K562 (cell line): ENCODE results near the gene KRTAP10-11.
"Not testable (repeated sequence)": the region's sequence is repeated elsewhere in the genome, so short reads cannot be mapped to it uniquely, and the experiment has no call there.

Experiments used
- ATF7 ChIP-seq: fragments of 450-650 bp; IDR thresholded peaks from 2 replicates; pipeline ENCODE4 v1.7.1; 2014; ENCODE audit warnings: mild to moderate bottlenecking, moderate library complexity
- CCAR2 ChIP-seq: fragments of 200-400 bp; formaldehyde crosslinking; IDR thresholded peaks from 2 replicates; pipeline ENCODE4 v1.6.1; 2017; ENCODE audit warnings: mild to moderate bottlenecking, low read depth, low read length
- CEBPB ChIP-seq: fragments of 450-650 bp; IDR thresholded peaks from 2 replicates; pipeline ENCODE4 v1.6.1; 2016; ENCODE audit warnings: missing genetic modification characterization, missing compliant biosample characterization
- ESRRA ChIP-seq: fragments of 450-650 bp; IDR thresholded peaks from 2 replicates; pipeline ENCODE4 v1.6.1; 2014; ENCODE audit warnings: low read depth, mild to moderate bottlenecking, moderate library complexity, borderline replicate concordance
- NFXL1 ChIP-seq: fragments of 450-650 bp; formaldehyde crosslinking; IDR thresholded peaks from 2 replicates; pipeline ENCODE4 v1.4.0; 2021; ENCODE audit warnings: mild to moderate bottlenecking
- NFYB ChIP-seq: IDR thresholded peaks from 2 replicates; pipeline ENCODE4 v1.6.1; 2011; ENCODE audit warnings: mild to moderate bottlenecking, moderate library complexity; ENCODE audit not compliant: insufficient read length; ENCODE audit errors: extremely low read depth
- POLR2A ChIP-seq: fragments of 450-650 bp; conservative IDR thresholded peaks from 2 replicates; pipeline ENCODE4 v1.6.1; 2016
- ZBTB1 ChIP-seq: sonication (generic); formaldehyde crosslinking; IDR thresholded peaks from 2 replicates; pipeline ENCODE4 v1.8.1; 2023; ENCODE audit warnings: missing genetic modification reagents, low read depth, mild to moderate bottlenecking, borderline replicate concordance
- ZNF830 ChIP-seq: fragments of 250-450 bp; sonication (Bioruptor Pico); IDR thresholded peaks from 2 replicates; pipeline ENCODE4 v1.5.0; 2021; ENCODE audit warnings: mild to moderate bottlenecking
- TF ChIP-seq, protein P1 (sequence below): fragments of 250-450 bp; sonication (Bioruptor Pico); IDR thresholded peaks from 2 replicates; pipeline ENCODE4 v1.5.0; 2020; ENCODE audit warnings: mild to moderate bottlenecking, borderline replicate concordance

GRCh38 chr21:44600118-44600978, 45.9 kb upstream of the KRTAP10-11 start, which contains the start of gene KRTAP10-7:
- not testable (repeated sequence) for TF ChIP-seq ZNF830 (CRISPR knock-in tag); POLR2A; ESRRA; CEBPB (tag); ATF7; NFXL1; ZBTB1 (CRISPR knock-in tag); NFYB; CCAR2
- TF ChIP-seq, protein P1, sequence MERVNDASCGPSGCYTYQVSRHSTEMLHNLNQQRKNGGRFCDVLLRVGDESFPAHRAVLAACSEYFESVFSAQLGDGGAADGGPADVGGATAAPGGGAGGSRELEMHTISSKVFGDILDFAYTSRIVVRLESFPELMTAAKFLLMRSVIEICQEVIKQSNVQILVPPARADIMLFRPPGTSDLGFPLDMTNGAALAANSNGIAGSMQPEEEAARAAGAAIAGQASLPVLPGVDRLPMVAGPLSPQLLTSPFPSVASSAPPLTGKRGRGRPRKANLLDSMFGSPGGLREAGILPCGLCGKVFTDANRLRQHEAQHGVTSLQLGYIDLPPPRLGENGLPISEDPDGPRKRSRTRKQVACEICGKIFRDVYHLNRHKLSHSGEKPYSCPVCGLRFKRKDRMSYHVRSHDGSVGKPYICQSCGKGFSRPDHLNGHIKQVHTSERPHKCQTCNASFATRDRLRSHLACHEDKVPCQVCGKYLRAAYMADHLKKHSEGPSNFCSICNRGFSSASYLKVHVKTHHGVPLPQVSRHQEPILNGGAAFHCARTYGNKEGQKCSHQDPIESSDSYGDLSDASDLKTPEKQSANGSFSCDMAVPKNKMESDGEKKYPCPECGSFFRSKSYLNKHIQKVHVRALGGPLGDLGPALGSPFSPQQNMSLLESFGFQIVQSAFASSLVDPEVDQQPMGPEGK, result not testable (repeated sequence)
